HG03378 (cell line): ENCODE measurements around the gene FLYWCH2.
"Not testable (repeated sequence)": the region's sequence is repeated elsewhere in the genome, so short reads cannot be mapped to it uniquely, and the experiment has no call there.

Experiments used
- ATAC-seq: cut with Tn5 transposase; IDR thresholded peaks from one replicate; pipeline ENCODE4 v1.9.1; 2021; ENCODE audit warnings: mild to moderate bottlenecking, moderate library complexity; ENCODE audit not compliant: unreplicated experiment

FLYWCH2 gene

GRCh38 chr16:2937170-2937569 lies 54.2 kb downstream of the FLYWCH2 start:
- ATAC-seq, result no peak

- ATAC-seq, result no peak
These were observed 55.2 kb downstream of the FLYWCH2 start for GRCh38 chr16:2938206-2938605.

GRCh38 chr16:2939968-2940367 lies 57.0 kb downstream of the FLYWCH2 start:
- ATAC-seq, result no peak

GRCh38 chr16:2942045-2942444 lies 59.0 kb downstream of the FLYWCH2 start:
- ATAC-seq, result no peak

GRCh38 chr16:2943716-2944115 lies 60.7 kb downstream of the FLYWCH2 start:
- ATAC-seq, result not testable (repeated sequence)

GRCh38 chr16:2946649-2947048 lies 63.6 kb downstream of the FLYWCH2 start:
- ATAC-seq, result no peak
